ENCODE data around the gene PTMA. TPM values are rescaled to one million over a fixed set of nuclear protein-coding genes. Genes with fewer than 3 reads are reported as not detected.

Gene PTMA
- total and polyA plus RNA-seq, 9 of the 15 experiments (the other 6 are each of a cell fraction or from before 2014, with no cell fraction given): 429 to 2,322 (median 1,578) TPM

GRCh38 chr2:231674587-231675338 is 33.6 kb upstream of the PTMA start:
- in situ Hi-C loops (cut with MboI): loop anchor here (5.0 kb wide), 2 partner anchors 38 to 62 kb away; no protein-coding TSS in a partner anchor
- peak overlapping the region in 1 of 2 experiments; percentile 8; a peak in 1 of 4 replicates for H3K9ac ChIP-seq (ENCODE audit: insufficient read depth in 1 of 2, low read depth in 2 of 2, low read length in 2 of 2)
- TF ChIP-seq MAX (CRISPR knock-in tag; IDR thresholded peaks at IDR 0.05) (peak; percentile 63), ZNF449 (CRISPR knock-in tag; IDR thresholded peaks at IDR 0.05) (no peak), CSDE1 (IDR thresholded peaks at IDR 0.05) (no peak), POLR3A (IDR thresholded peaks at IDR 0.05; ENCODE audit: borderline replicate concordance, extremely low read depth, insufficient read depth, insufficient read length) (no peak), ZBTB7A (IDR thresholded peaks at IDR 0.05; ENCODE audit: borderline replicate concordance, control insufficient read depth, low read depth, low read length) (peak; percentile 74; the same call in 1 of the 2 replicates), ZNF408 (CRISPR knock-in tag; IDR thresholded peaks at IDR 0.05; ENCODE audit: low read depth) (no peak), NR2C2 (CRISPR knock-in tag; IDR thresholded peaks at IDR 0.05) (no peak), NR2C2 (tag; IDR thresholded peaks at IDR 0.05) (peak; percentile 74), CTCF (IDR thresholded peaks at IDR 0.05 in 2 of 3, conservative IDR thresholded peaks at IDR 0.05 in 1 of 3; ENCODE audit: insufficient read depth in 2 of 3, low read depth in 1 of 3, low read length in 3 of 3) (peak; percentile 70 to 80 (median 76)), MAFK (IDR thresholded peaks at IDR 0.05; ENCODE audit: low read length) (no peak), ZNF696 (CRISPR knock-in tag; conservative IDR thresholded peaks at IDR 0.05) (no peak), JUND (IDR thresholded peaks at IDR 0.05; ENCODE audit: borderline replicate concordance, low read depth, low read length) (no peak), JUND (tag; IDR thresholded peaks at IDR 0.05; ENCODE audit: borderline replicate concordance, low read depth, low read length) (no peak), VEZF1 (CRISPR knock-in tag; IDR thresholded peaks at IDR 0.05) (peak; percentile 53), MEF2D (tag; conservative IDR thresholded peaks at IDR 0.05; ENCODE audit: low read depth) (no peak), ARID1B (IDR thresholded peaks at IDR 0.05) (0 out of 2 replicates have a peak, but pooled peaks have one; percentile 20)

More at GRCh38 chr2:231674587-231675338, 33.6 kb upstream of the PTMA start:
- WGBS (ENCODE audit: insufficient coverage, low coverage, missing lambda C conversion rate): 29% methylated on average over 19 of the region's 20 CpGs
- Histone ChIP-seq H3K27me3 (ENCODE audit: control insufficient read depth in 2 of 2, insufficient read depth in 2 of 2, low read length in 2 of 2) (no peaks in the 10 kb centered on the region), H3K27ac (ENCODE audit: extremely low read depth, low read depth, low read length) (peak overlapping the region; percentile 48; the same call in 1 of the 3 replicates), H3K9me3 (replicated peaks; ENCODE audit: control insufficient read depth, insufficient read depth, low read depth, low read length) (no peaks in the 10 kb centered on the region), H4K20me1 (replicated peaks; ENCODE audit: control insufficient read depth, insufficient read depth, low read length) (no peaks in the 10 kb centered on the region), H2AFZ (ENCODE audit: low read depth, low read length) (peak overlapping the region; percentile 88), H3K4me2 (ENCODE audit: insufficient read depth, low read length) (peak overlapping the region; percentile 50; the same call in 1 of the 2 replicates), H3K4me1 (replicated peaks in 1 of 2; ENCODE audit: control insufficient read depth in 2 of 2, insufficient read depth in 2 of 2, low read length in 2 of 2) (peaks cover 19 to 43% of the 10 kb centered on the region in 2 experiments), H3K4me3 (no peak overlapping the region), H3K36me3 (ENCODE audit: control insufficient read depth, insufficient read depth, low read length) (no peaks in the 10 kb centered on the region), H3K79me2 (ENCODE audit: control insufficient read depth, insufficient read depth, low read length) (no peaks in the 10 kb centered on the region), H3K9me1 (ENCODE audit: control insufficient read depth, insufficient read depth, low read length) (no peaks in the 10 kb centered on the region)
- BruUV-seq (replicated peaks): no TSS peak
- POLR2A ChIA-PET: interaction anchor here (0.6 to 1.2 kb wide), 5 partner anchors 22 to 104 kb away, joined by 3 to 9 read pairs (median 4); no protein-coding TSS in a partner anchor
- FAIRE-seq: peak; percentile 66
- intact Hi-C loops (cut with micrococcal nuclease): loop anchor here (1.0 to 5.0 kb wide), 3 partner anchors 62 to 113 kb away; partner anchors contain the start of gene COPS7B
- DNase-seq (ENCODE audit: extremely low read depth in 1 of 4, low spot score in 3 of 4): peak; percentile 56 to 69 (median 62)
- ATAC-seq: peak; percentile 75
- CTCF ChIA-PET (ENCODE audit: low intra/inter-chr PET ratio): interaction anchor here (1.3 to 1.6 kb wide), 2 partner anchors 39 to 62 kb away, joined by 4 to 9 read pairs; no protein-coding TSS in a partner anchor

Data from K562 (cell line).